Activated CD8-positive, alpha-beta memory T cell treated with anti-CD3 and anti-CD28 coated beads, Interleukin-2, amount 50 U/mL, for 4 hours (primary cell): Measurements from ENCODE around the gene PER1.
"Not testable (repeated sequence)": the region's sequence is repeated elsewhere in the genome, so short reads cannot be mapped to it uniquely, and the experiment has no call there.

ENCODE experiments used
- DNase-seq: peaks from one replicate; pipeline ENCODE4 v3.0.0-alpha.2; 2020

Gene PER1

GRCh38 chr17:8152112-8152775 is at the start of gene PER1:
Gene PER1 (minus strand): TSS chr17:8152404. CDS start chr17:8150706, 1,698 bp downstream.
- DNase-seq, result peak; percentile 91

GRCh38 chr17:8192070-8192815 is 40.0 kb upstream of the PER1 start:
- DNase-seq, result peak; percentile 30

GRCh38 chr17:8190506-8190905 is 38.3 kb upstream of the PER1 start:
- DNase-seq, result no peak

GRCh38 chr17:8189711-8190477 is 37.7 kb upstream of the PER1 start, which contains the start of gene BORCS6:
Gene BORCS6 (minus strand): TSS chr17:8190180. CDS start chr17:8190140, 40 bp downstream.
- peak; percentile 90 for DNase-seq

- peak; percentile 27 for DNase-seq
Observed at GRCh38 chr17:8189041-8189710, 37.0 kb upstream of the PER1 start.

GRCh38 chr17:8188263-8188839 is 36.1 kb upstream of the PER1 start:
- no peak for DNase-seq

GRCh38 chr17:8187517-8188262 is 35.5 kb upstream of the PER1 start:
- peak; percentile 91 for DNase-seq

- DNase-seq, result peak; percentile 88
Observed at GRCh38 chr17:8186787-8187516, 34.7 kb upstream of the PER1 start.

GRCh38 chr17:8186446-8186786 is 34.2 kb upstream of the PER1 start:
- no peak for DNase-seq

GRCh38 chr17:8185582-8186445 is 33.6 kb upstream of the PER1 start:
- DNase-seq, result peak; percentile 92

GRCh38 chr17:8176998-8177731 is 25.0 kb upstream of the PER1 start:
- DNase-seq, result no peak

- DNase-seq, result peak; percentile 84
Observed at GRCh38 chr17:8176197-8176940, 24.2 kb upstream of the PER1 start, which contains the start of gene TMEM107. Gene TMEM107 (minus strand): TSS chr17:8176380. CDS start chr17:8176286, 94 bp downstream.

GRCh38 chr17:8175795-8176196 is 23.6 kb upstream of the PER1 start:
- no peak for DNase-seq

GRCh38 chr17:8173871-8174322 is 21.7 kb upstream of the PER1 start:
- no peak for DNase-seq

- DNase-seq, result peak; percentile 71
Observed at GRCh38 chr17:8173056-8173870, 21.1 kb upstream of the PER1 start.

- DNase-seq, result not testable (repeated sequence)
Observed at GRCh38 chr17:8170186-8170585, 18.0 kb upstream of the PER1 start.

GRCh38 chr17:8167526-8167925 is 15.3 kb upstream of the PER1 start:
- DNase-seq, result no peak

- DNase-seq, result no peak
Observed at GRCh38 chr17:8166731-8167130, 14.5 kb upstream of the PER1 start.
